Colonic mucosa (tissue), 4 donors: ENCODE data around the gene PRMT7. TPM values are rescaled to one million over a fixed set of nuclear protein-coding genes. Genes with fewer than 3 reads are reported as not detected.

Experiments used
- DNase-seq: peaks from one replicate; pipeline ENCODE4 v3.0.0-alpha.2; 2020
- H3K27ac ChIP-seq: fragments of 200-600 bp; one replicate; pipeline ENCODE4 v1.8.0; 2021
- H3K27me3 ChIP-seq: fragments of 200-600 bp; one replicate; pipeline ENCODE4 v1.8.0; 2021
- H3K36me3 ChIP-seq: fragments of 200-600 bp; one replicate; pipeline ENCODE4 v1.8.0; 2021
- H3K4me1 ChIP-seq: fragments of 200-600 bp; one replicate; pipeline ENCODE4 v1.8.0; 2021; ENCODE audit warnings: mild to moderate bottlenecking
- H3K4me3 ChIP-seq: fragments of 200-600 bp; one replicate; pipeline ENCODE4 v1.8.0; 2021
- H3K9ac ChIP-seq, 2 donors: one replicate each; pipeline ENCODE4 v1.7.0; 2013; ENCODE audit warnings: control low read depth in 2 of 2, low read depth in 2 of 2, low read length in 2 of 2
- H3K9me3 ChIP-seq: fragments of 200-600 bp; one replicate; pipeline ENCODE4 v1.8.0; 2021
- intact Hi-C: fragments of 100-400 bp; cut with DNase I; formaldehyde crosslinking; loops from one replicate; pipeline ENCODE4 v1.14.1; 2022
- total RNA-seq, 2 donors: library from RNA; stranded (reverse); fragmentation: NEBNext Ultra II Directional in 1 of 2; extraction: Animal tissue kit (Norgen Biotek cat#: 25700) in 1 of 2; gene quantifications; one replicate each; pipeline ENCODE4 v1.2.1, GENCODE V29; 2021
- TF ChIP-seq, protein P1 (sequence below): fragments of 200-600 bp; IDR thresholded peaks from one replicate; pipeline ENCODE4 v1.8.0; 2022; ENCODE audit warnings: antibody characterized with exemption, mild to moderate bottlenecking
- donor health status: healthy.
- donor health status: DM: no; HTN: no; CAD: no.
- donor health status: DM: no; HTN: no; CAD: no.

The PRMT7 gene
- total RNA-seq, 2 donors from 2014 or later = 18.0 to 45.4 TPM

DNA sequence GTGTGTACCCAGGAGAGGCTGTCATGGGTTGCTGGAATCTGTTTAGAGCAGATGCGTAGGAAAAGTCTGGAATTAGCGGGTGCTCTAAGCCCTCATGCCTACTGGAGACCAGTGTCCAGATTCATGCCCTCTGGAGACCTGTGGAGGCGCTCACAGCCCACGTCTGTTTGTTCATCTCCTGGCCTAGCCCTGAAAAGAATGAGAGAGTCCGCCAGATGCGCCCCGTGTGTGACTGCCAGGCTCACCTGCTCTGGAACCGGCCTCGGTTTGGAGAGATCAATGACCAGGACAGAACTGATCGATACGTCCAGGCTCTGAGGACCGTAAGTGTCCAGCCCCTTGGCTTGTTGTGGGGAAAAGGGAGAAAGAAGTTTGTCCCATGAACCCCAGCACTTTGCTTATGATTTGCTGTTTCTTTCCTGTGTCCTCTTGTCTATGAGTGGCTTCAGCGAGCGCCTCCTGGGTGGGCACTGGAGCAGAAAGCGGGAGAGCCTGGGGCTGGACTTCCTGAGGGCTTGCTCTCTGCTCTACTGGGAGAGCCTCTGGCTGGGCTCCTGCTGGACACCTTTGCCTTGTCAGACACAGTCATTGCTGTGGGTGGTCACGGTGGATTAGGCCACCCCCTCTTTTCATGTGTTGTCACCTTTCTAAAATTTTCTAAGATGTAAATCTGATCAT, 35.3 kb downstream of the PRMT7 start:
- Histone ChIP-seq H3K9me3 (no peaks in the 10 kb centered on the region), H3K36me3 (peaks cover 3% of the 10 kb centered on the region), H3K27me3 (no peaks in the 10 kb centered on the region), H3K9ac (no peak overlapping the region), H3K27ac (no peak overlapping the region), H3K4me1 (no peaks in the 10 kb centered on the region), H3K4me3 (no peak overlapping the region)
- intact Hi-C loops = no loop called here
- TF ChIP-seq, protein P1, sequence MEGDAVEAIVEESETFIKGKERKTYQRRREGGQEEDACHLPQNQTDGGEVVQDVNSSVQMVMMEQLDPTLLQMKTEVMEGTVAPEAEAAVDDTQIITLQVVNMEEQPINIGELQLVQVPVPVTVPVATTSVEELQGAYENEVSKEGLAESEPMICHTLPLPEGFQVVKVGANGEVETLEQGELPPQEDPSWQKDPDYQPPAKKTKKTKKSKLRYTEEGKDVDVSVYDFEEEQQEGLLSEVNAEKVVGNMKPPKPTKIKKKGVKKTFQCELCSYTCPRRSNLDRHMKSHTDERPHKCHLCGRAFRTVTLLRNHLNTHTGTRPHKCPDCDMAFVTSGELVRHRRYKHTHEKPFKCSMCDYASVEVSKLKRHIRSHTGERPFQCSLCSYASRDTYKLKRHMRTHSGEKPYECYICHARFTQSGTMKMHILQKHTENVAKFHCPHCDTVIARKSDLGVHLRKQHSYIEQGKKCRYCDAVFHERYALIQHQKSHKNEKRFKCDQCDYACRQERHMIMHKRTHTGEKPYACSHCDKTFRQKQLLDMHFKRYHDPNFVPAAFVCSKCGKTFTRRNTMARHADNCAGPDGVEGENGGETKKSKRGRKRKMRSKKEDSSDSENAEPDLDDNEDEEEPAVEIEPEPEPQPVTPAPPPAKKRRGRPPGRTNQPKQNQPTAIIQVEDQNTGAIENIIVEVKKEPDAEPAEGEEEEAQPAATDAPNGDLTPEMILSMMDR = no peak
- DNase-seq = no peak

GRCh38 chr16:68346892-68347480, 36.2 kb downstream of the PRMT7 start:
- intact Hi-C loops = no loop called here
- peaks cover 3% of the 10 kb centered on the region for H3K36me3 ChIP-seq
- DNase-seq = no peak

GRCh38 chr16:68347605-68348004, 36.8 kb downstream of the PRMT7 start:
- H3K36me3 ChIP-seq = peaks cover 3% of the 10 kb centered on the region
- H3K4me3 ChIP-seq = no peak overlapping the region
- H3K27me3 ChIP-seq = no peaks in the 10 kb centered on the region
- DNase-seq = no peak
- H3K27ac ChIP-seq = no peak overlapping the region
- peaks cover 5% of the 10 kb centered on the region for H3K4me1 ChIP-seq
- no peak overlapping the region for H3K9ac ChIP-seq
- H3K9me3 ChIP-seq = no peaks in the 10 kb centered on the region
- intact Hi-C loops = no loop called here
- TF ChIP-seq, protein P1 = no peak

More at GRCh38 chr16:68346892-68347480, 36.2 kb downstream of the PRMT7 start:
- Histone ChIP-seq H3K27ac (no peak overlapping the region), H3K9me3 (no peaks in the 10 kb centered on the region), H3K4me1 (peaks cover 5% of the 10 kb centered on the region), H3K9ac (no peak overlapping the region), H3K27me3 (no peaks in the 10 kb centered on the region), H3K4me3 (no peak overlapping the region)
- TF ChIP-seq, protein P1 = no peak

GRCh38 chr16:68348639-68349445, 38.0 kb downstream of the PRMT7 start:
- Histone ChIP-seq H3K9me3 (no peaks in the 10 kb centered on the region), H3K9ac (no peak overlapping the region), H3K4me3 (no peak overlapping the region), H3K4me1 (peaks cover 5% of the 10 kb centered on the region), H3K27me3 (no peaks in the 10 kb centered on the region), H3K27ac (no peak overlapping the region), H3K36me3 (peaks cover 3% of the 10 kb centered on the region)
- intact Hi-C loops = no loop called here
- DNase-seq = no peak
- TF ChIP-seq, protein P1 = no peak

- intact Hi-C loops = no loop called here
- Histone ChIP-seq H3K4me1 (peaks cover 5% of the 10 kb centered on the region), H3K9ac (no peak overlapping the region), H3K36me3 (peaks cover 3% of the 10 kb centered on the region), H3K27ac (no peak overlapping the region), H3K4me3 (no peak overlapping the region), H3K27me3 (no peaks in the 10 kb centered on the region), H3K9me3 (no peaks in the 10 kb centered on the region)
- TF ChIP-seq, protein P1 = no peak
- no peak for DNase-seq
Observed at GRCh38 chr16:68349838-68350410, 39.1 kb downstream of the PRMT7 start.
